HG03432 (cell line): ENCODE measurements around the gene TYRO3.

Experiments
- ATAC-seq: cut with Tn5 transposase; IDR thresholded peaks from one replicate; pipeline ENCODE4 v1.9.1; 2021; ENCODE audit warnings: mild to moderate bottlenecking, moderate library complexity; ENCODE audit not compliant: unreplicated experiment

The TYRO3 gene

GRCh38 chr15:41603411-41603935, 44.5 kb downstream of the TYRO3 start:
- no peak for ATAC-seq

DNA sequence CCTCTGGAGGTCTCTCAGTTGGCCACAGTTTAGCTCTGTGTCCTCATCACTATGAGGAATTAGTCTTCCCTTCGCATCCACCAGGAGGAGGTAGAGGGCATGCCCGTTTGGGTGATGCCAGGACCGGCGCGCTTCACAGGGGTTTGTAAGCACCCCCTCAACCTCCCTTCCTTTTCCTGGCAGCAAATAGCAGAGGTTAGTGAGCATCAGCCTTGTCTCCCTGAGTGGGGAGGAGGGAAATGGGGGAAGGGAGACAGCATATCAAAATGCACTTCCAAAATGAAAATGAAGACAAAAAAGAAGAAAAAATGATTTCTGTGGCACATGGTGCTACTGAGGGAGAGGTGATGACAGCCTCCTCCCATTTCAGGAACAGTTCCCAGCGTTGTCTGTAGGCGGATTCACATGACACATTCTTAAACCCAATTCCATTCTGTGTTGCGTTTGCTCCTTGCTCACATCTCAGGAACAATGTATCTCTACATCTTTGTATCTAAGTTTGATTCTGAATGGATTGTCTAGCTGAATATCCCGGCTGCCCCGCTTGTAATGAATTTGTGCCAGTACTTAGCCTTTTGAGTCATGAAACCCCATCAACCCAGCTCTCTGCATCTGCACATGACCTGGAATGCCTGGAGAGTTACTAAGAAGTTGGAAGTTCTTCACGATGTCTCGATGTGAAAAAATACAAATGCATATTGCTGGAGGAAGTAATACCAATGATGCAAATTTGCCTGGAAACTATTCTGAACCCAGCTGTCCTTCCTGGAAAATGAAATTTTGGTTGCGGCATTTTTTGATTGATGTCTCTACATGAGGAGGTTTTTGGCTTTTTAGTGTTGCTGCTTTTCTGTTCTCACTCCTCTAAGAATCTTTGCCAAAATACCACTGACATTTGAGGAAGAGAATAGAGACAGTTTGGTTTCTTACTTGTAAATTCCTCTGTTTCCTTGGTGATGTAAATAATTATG, 45.2 kb downstream of the TYRO3 start:
- no peak for ATAC-seq

DNA sequence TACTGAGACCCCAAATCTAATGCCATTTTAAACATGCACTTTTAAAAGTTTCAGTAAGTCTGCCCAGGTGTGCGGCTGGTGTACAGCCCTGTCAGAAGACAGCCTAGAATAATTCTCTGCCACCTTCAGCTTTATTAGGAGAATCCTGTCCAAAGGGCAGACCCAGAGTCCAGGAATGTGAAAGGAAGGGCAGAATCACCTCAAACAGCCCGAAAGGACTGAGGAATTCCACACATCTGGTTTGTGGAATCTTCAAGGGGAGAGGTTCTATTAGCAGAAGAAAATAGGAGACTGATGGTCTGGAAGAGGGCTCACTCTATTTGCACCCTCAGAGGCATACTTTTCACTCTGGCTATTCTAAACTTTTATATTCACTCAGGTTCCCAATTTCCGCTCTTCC, 46.6 kb downstream of the TYRO3 start:
- no peak for ATAC-seq

GRCh38 chr15:41606997-41607396, 48.0 kb downstream of the TYRO3 start:
- ATAC-seq, result no peak

DNA sequence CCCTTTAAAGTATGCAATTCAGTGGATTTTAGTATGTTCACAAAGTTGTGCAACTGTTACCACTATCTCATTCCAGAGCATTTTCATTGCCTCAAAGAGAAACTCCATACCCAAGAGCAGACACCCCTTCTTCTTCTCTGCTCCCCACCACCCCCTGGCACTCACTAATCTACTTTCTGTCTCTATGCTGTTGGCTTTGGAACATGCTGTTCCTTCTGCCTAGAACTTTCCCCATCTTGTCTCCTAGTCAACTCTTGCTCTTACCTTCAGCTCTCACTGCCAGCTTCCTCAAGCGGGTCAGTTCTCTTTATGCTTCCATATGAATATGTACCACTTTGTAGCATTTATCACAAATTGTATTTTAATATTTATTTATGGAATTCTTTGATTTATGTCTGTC, 50.1 kb downstream of the TYRO3 start:
- no peak for ATAC-seq

- no peak for ATAC-seq
Measured at GRCh38 chr15:41610048-41610447, 51.0 kb downstream of the TYRO3 start.

DNA sequence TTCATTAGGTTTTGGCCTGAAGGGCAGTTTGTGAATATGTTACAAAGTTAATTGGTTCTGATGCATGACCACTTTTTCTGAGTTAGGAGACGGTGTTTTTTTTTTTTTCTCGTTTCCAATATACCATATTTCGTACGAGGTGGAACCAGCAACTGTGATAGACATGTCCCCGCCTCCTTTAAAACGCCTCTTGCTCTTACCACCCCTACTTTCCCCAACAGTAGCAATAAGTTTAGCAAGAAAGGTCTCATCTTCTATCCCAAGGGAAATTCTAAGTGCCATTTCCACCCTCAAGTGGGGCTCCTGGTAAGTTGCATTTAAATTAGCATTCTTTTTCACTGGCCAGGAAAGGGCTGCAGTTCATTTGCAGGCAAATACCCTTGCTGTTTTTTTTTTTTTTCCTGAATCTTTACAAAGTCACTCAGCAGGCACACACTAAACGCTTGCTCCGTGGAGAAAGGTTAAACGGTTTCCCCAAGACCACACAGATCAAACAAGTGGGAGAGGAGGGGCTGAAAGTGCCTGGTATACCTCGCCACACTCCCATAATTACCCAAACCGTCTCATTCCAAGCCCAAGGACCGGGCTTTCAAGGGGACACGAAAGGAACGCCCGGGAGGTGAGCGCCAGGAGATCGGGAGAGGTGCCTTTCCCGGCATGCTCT, 61.7 kb downstream of the TYRO3 start:
- no peak for ATAC-seq

- peak; percentile 67 for ATAC-seq
Measured at GRCh38 chr15:41621200-41622193, 62.5 kb downstream of the TYRO3 start.

GRCh38 chr15:41622901-41623300, 63.9 kb downstream of the TYRO3 start:
- ATAC-seq, result no peak

DNA sequence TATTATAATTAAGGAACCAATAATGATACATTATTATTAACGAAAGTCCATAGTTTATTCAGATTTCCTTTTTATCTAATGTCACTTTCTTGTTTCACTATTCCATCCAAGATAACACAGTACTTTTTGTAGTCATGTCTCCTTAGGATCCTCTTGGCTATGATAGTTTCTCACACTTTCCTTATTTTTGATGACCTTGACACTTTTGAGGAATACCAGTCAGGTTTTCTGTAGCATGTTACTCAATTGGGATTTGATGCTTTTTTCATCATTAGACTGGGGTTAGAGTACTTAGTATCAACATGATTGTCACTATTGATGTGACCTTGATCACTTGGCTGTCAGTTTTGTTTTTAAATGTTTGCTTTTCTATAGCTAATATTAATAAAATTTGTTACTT, 68.2 kb downstream of the TYRO3 start:
- ATAC-seq, result no peak

- ATAC-seq, result no peak
Measured at GRCh38 chr15:41629463-41629862, 70.5 kb downstream of the TYRO3 start.

GRCh38 chr15:41629883-41630282, 70.9 kb downstream of the TYRO3 start:
- no peak for ATAC-seq

DNA sequence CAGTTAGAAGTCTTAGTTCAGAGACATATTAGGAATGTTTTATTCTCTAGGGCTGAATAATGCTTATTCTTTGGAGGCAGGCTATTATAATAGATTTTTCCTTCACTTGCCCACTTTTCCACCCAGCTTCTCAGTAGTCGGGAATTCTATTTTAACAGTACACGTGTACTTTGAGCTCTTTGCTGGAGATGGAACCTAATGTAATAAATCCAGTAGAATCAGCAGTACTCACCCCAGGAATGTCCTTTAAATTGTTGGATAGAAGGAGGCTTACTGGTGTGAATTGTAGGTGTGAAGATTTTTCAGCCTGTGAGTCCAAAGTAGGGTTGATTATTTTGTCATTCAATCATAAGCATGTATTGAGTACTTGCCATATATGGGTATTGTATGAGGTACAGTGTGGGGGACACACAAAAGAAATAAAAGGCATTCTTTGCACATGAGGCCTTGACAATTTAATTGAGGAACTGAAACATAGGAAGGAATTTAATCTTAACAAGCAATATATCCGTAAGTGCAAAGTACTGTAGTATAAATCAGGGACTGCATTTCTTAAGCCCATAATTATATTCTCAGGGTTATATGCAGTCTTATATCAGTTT, 71.7 kb downstream of the TYRO3 start:
- ATAC-seq, result no peak

DNA sequence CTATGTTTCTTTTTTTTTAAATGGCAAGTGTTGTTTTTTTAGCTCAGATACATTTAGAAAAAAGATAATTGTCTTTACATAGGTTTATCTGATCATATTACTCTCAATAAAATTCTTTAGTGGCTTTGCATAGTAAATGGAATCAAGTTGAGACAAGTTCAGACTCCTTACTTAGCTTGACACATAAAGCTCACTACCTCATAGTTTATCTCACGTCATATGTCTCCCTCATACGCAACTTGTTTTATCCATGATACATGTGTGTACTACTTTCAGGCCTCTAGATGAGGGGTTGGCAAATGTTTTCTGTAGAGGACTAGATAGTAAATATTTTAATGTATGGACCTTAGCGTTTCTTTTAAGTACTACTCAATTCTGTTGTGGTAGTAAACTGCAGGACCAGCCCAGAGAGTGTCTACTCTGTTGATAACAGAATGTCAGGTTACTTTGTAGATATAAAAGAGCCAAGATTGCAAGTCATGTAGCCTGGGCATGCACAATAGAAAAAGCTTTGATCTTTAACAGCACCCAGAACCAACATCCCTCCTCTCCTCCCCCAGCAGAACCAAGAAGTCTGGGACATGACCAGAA, 73.0 kb downstream of the TYRO3 start:
- ATAC-seq, result no peak
